ENCODE data around the gene SP140. TPM values are rescaled to one million over a fixed set of nuclear protein-coding genes. Genes with fewer than 3 reads are reported as not detected.

Gene SP140
- total and polyA plus RNA-seq, 10 of the 15 experiments (the other 5 are each of a cell fraction or from before 2014, with no cell fraction given), result 61.7 to 164 (median 90.7) TPM

DNA sequence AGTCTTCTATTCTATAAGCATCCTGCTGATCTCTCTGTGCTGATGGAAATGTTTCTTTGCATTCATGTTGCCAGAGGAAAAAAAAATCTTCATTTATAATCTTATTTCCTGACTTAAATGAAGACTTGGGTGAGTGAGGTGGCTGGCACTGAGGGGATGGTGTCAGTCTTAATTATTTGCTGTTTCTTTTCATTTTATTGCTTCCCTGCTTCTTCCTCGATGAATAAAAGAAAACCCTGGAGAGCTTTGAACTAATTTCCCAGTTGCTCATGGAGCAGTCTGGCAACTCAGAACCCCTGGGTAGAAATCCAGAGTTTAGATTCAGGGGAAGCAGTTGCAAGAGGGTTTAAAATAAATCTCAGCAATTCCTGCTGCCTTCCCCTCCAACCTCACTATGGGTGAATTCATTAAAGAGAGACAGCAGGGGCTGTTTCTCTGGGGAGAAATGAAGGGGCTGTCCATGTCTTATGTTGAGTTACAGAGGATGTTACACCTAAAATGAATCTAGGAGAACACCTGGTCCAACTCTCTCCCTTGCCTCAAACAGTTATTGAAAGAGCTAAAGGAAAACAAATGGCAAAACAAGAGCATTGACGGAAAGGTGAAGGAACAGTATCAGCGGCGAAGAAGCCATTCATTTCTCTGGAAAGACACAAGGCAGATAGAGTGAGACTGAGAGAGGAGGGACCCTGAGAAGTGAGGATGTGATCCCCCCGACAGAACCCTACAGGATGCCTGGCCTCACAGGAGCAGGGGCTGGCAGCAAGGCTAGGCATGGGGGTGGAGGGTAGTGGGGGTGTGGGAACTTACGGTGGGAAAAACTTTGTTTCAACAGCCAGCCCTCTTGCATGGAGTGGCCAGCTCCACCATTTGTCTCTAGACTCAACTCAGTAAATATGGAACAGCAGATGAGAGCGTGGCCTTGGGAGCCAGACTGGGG lies 46.7 kb upstream of the SP140 start:
- Histone ChIP-seq H3K27me3 (replicated peaks in 1 of 2; ENCODE audit: control insufficient read depth in 2 of 2, insufficient read depth in 2 of 2, low read length in 1 of 2) (no peaks in the 10 kb centered on the region), H2AFZ (ENCODE audit: control insufficient read depth, low read depth, low read length) (no peak overlapping the region), H4K20me1 (ENCODE audit: control insufficient read depth, insufficient read depth) (no peaks in the 10 kb centered on the region), H3K9ac (ENCODE audit: control insufficient read depth, insufficient read depth, low read length) (no peak overlapping the region), H3K79me2 (ENCODE audit: control insufficient read depth, insufficient read depth, low read length) (no peaks in the 10 kb centered on the region), H3K9me3 (replicated peaks; ENCODE audit: control insufficient read depth, insufficient read depth, low read length) (no peaks in the 10 kb centered on the region), H3K4me3 (no peak overlapping the region), H3K27ac (ENCODE audit: control insufficient read depth, insufficient read depth) (no peak overlapping the region), H3K4me2 (ENCODE audit: control insufficient read depth, insufficient read depth) (no peak overlapping the region), H3K4me1 (ENCODE audit: control insufficient read depth, insufficient read depth, low read length) (no peaks in the 10 kb centered on the region), H3K36me3 (ENCODE audit: control insufficient read depth in 2 of 2, insufficient read depth in 2 of 2, low read length in 1 of 2) (peaks cover 19 to 40% of the 10 kb centered on the region in 2 experiments)
- FAIRE-seq (no peak), DNase-seq (ENCODE audit: low read depth, low spot score) (no peak), ATAC-seq (no peak)
- TF ChIP-seq FOXM1 (IDR thresholded peaks at IDR 0.05; ENCODE audit: low read depth, low read length), result no peak
- no peak for TF ChIP-seq MYB (IDR thresholded peaks at IDR 0.05; ENCODE audit: borderline replicate concordance, low read depth, low read length)
- TF ChIP-seq, protein P1, sequence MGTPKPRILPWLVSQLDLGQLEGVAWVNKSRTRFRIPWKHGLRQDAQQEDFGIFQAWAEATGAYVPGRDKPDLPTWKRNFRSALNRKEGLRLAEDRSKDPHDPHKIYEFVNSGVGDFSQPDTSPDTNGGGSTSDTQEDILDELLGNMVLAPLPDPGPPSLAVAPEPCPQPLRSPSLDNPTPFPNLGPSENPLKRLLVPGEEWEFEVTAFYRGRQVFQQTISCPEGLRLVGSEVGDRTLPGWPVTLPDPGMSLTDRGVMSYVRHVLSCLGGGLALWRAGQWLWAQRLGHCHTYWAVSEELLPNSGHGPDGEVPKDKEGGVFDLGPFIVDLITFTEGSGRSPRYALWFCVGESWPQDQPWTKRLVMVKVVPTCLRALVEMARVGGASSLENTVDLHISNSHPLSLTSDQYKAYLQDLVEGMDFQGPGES (IDR thresholded peaks at IDR 0.05), result no peak
- TF ChIP-seq MTA2 (IDR thresholded peaks at IDR 0.05; ENCODE audit: low read depth), result no peak
- no peak for TF ChIP-seq ATF7 (IDR thresholded peaks at IDR 0.05; ENCODE audit: low read depth)
- TF ChIP-seq EGR1 (IDR thresholded peaks at IDR 0.05; ENCODE audit: borderline replicate concordance in 1 of 2, low read depth in 2 of 2, low read length in 2 of 2), result no peak
- TF ChIP-seq IRF4 (IDR thresholded peaks at IDR 0.05; ENCODE audit: low read depth, low read length), result no peak
- TF ChIP-seq RELA (IDR thresholded peaks at IDR 0.05; ENCODE audit: borderline replicate concordance, partially characterized antibody), result no peak
- TF ChIP-seq, protein P2, sequence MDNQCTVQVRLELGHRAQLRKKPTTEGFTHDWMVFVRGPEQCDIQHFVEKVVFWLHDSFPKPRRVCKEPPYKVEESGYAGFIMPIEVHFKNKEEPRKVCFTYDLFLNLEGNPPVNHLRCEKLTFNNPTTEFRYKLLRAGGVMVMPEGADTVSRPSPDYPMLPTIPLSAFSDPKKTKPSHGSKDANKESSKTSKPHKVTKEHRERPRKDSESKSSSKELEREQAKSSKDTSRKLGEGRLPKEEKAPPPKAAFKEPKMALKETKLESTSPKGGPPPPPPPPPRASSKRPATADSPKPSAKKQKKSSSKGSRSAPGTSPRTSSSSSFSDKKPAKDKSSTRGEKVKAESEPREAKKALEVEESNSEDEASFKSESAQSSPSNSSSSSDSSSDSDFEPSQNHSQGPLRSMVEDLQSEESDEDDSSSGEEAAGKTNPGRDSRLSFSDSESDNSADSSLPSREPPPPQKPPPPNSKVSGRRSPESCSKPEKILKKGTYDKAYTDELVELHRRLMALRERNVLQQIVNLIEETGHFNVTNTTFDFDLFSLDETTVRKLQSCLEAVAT (IDR thresholded peaks at IDR 0.05), result no peak
- BruUV-seq (replicated peaks), result no TSS peak
- POLR2A ChIA-PET, result no interaction called here
- WGBS (ENCODE audit: insufficient coverage, insufficient replicate concordance, low lambda C conversion rate, missing lambda C conversion rate), result 93% methylated on average over 7 of the region's 7 CpGs
- intact Hi-C loops (cut with micrococcal nuclease; ENCODE audit: unreplicated experiment), result no loop called here
- RAD21 ChIA-PET (ENCODE audit: unreplicated experiment), result no interaction called here
- in situ Hi-C loops (cut with MboI), result no loop called here
- CTCF ChIA-PET, result no interaction called here
- SMC1A ChIA-PET (ENCODE audit: uncharacterized antibody, unreplicated experiment), result interaction anchor here (1.5 kb wide), 1 partner anchor 10 kb away, joined by 6 read pairs; no protein-coding TSS in a partner anchor

All from GM12878 (cell line).